GM19395 (cell line): ENCODE measurements around the gene UPK3A.

Experiments
- ATAC-seq: cut with Tn5 transposase; IDR thresholded peaks from one replicate; pipeline ENCODE4 v1.9.1; 2021; ENCODE audit warnings: mild to moderate bottlenecking, moderate library complexity; ENCODE audit not compliant: unreplicated experiment

Gene UPK3A

GRCh38 chr22:45308391-45308956, 23.7 kb downstream of the UPK3A start:
- ATAC-seq: no peak

- ATAC-seq: no peak
Measured at GRCh38 chr22:45308957-45309421, 24.2 kb downstream of the UPK3A start.

DNA sequence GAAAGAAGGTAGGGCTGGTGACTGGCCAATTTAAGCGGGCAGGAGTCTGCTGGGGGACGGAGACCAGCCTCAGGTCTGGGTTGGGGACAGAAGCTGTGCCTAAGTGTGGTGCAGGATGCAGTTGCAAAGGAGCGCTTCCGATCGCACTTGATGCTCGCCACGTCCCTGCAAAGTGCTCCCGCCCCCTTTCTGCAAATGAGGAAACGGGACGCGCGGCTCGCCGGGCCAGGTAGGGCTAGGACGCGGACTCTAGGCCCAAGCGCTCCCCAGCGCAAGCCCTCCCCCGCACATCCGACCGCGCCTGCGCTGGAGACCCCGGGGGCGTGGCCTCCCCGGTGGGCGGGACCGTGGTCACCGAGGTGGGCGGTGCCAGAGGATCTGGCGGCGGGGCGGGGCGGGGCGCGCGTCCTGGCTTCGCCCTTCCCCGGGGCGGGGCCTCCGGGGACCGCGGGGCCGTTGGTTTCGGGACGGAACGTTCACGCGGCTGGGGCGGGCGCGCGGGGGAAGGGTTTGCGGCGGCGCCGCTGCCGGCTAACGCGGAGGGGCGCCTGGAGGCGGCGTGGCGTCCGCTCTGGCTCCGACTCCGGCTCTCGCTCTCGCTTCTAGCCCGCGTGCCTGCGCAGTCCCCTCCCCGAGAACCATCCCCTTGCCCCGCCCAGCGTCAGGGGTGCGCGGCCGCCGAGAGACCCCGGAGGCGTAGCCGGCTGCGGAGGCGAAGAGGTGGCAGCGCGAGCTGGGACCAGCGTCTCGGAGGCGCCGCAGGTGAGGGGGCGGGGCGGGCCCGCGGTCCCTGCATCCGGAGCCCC, 24.9 kb downstream of the UPK3A start, which contains the start of gene FAM118A:
Gene FAM118A, plus strand, starts transcription at position 513 of the 806 bp plus-strand sequence. CDS start 12,446 bp downstream, outside the sequence.
- peak; percentile 74 for ATAC-seq

- ATAC-seq: no peak
Measured at GRCh38 chr22:45310331-45310976, 25.7 kb downstream of the UPK3A start.

DNA sequence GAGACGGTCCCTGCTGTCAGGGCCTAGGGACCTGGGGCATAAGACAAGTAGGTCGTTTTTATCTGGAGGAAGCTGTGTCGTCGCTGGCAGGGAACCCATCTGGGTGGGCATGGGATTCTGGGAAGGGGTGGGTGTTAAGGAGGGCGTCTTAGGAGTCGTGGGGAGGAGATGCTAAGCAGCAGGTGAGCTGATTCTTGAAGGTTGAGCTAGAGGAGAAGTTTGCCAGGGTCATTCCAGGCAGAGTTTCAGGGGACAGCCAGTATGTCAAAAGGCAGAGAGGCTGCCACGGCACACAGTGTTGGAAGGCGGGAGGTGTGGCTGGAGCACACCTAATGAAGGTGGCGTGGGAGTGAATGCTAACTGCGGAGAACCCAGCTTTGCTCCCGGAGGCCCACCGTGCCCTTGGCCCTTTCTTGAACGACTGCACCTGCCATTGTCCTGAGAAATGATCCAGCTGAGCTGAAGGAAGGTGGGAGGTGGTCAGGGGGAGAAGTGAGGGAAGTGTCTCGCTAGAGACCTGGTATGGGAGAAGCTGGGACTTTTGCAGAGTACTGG, 26.3 kb downstream of the UPK3A start:
- no peak for ATAC-seq

- ATAC-seq: no peak
Measured at GRCh38 chr22:45312415-45312814, 27.7 kb downstream of the UPK3A start.

- ATAC-seq: no peak
Measured at GRCh38 chr22:45312856-45313255, 28.1 kb downstream of the UPK3A start.

- ATAC-seq: no peak
Measured at GRCh38 chr22:45314054-45314721, 29.4 kb downstream of the UPK3A start.

DNA sequence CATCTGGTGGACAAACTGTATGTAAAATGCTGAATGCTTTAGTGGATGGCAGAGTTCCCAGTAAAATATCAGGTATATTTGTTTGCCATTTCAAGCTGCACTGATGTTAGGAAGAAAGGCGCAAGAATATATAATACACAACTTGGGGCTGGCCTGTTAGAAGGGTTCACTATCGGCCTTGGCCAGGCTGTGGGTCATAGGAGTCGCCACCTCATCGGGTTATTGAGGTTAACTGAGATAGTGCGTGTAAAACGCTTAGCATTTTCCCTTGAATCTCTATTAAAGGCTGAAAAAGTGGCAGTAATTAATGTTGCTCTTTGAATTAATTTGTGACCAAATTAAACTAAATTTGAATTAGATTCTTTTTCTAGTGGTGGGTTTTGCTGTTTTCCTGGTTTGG, 30.0 kb downstream of the UPK3A start:
- no peak for ATAC-seq

DNA sequence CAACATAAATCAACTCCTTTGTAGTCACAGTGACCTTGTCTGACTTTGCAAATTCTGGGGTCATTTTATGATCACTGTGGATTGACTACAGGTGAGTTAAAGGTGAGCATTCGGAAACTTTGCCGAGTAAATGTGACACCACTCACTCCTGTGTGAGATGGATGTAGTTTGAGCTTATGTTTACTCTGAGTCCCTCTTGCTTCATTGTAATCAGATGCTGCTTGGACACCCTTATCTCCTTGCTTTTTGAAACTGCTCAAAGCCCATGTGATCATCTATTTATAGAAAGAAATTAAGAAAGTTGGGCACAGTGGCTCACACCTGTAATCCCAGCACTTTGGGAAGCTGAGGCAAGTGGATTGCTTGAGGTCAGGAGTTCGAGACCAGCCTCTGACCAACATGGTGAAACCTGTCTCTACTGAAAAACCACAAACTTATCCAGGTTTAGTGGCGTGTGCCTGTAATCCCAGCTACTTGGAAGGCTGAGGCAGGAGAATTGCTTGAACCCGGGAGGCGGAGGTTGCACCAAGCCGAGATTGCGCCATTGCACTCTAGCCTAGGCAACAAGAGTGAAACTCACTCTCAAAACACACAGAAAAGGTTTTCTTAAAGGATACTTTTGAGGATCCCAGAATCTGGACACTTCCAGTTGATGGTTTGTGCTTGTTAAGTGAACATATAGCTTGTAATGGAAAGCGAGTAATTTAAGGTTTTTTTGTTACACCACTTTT, 32.2 kb downstream of the UPK3A start:
- no peak for ATAC-seq

- ATAC-seq: peak; percentile 24
Measured at GRCh38 chr22:45317551-45318167, 32.9 kb downstream of the UPK3A start.

GRCh38 chr22:45318168-45318557, 33.4 kb downstream of the UPK3A start:
- peak; percentile 48 for ATAC-seq

- ATAC-seq: peak; percentile 41
Measured at GRCh38 chr22:45318558-45319323, 34.0 kb downstream of the UPK3A start.

DNA sequence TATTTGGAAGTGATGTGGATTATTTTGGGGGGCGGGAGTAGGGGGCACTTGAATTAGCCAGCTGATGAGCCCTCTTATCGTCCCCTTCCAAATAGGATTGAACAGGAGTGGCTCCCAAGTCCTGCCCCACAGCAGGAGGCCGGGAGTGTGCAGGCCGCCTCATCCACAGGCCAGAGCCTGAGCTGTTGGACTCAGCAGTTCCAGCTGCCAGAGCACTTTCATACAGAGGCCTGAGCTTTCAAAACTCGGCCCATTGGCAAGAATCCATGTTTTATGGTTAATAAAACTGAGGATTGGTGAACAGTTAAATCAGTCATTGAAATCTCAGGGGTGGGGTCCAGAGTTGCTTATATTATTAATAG, 34.6 kb downstream of the UPK3A start:
- no peak for ATAC-seq

GRCh38 chr22:45320357-45320976, 35.7 kb downstream of the UPK3A start:
- ATAC-seq: no peak

DNA sequence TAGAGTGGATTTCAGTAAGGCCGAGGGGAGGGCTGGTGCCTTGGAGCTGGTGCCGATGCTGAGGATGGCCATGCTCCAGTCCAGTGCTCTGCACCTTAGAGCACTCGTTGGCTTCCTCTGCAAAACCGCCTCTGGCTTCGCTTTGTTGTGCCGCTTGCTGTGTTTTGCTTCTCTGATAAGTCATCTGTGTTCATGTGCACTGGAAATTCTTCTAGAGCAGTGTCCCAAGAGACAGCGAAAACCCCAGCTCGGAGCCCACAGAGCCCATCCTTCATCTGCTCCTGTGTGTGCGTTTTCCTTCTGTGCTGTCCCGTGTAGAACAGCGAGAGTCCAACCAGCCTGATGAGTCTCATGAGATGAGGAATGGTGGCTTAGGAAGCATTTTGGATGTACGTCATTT, 37.1 kb downstream of the UPK3A start:
- no peak for ATAC-seq

GRCh38 chr22:45322873-45323525, 38.2 kb downstream of the UPK3A start:
- ATAC-seq: no peak

DNA sequence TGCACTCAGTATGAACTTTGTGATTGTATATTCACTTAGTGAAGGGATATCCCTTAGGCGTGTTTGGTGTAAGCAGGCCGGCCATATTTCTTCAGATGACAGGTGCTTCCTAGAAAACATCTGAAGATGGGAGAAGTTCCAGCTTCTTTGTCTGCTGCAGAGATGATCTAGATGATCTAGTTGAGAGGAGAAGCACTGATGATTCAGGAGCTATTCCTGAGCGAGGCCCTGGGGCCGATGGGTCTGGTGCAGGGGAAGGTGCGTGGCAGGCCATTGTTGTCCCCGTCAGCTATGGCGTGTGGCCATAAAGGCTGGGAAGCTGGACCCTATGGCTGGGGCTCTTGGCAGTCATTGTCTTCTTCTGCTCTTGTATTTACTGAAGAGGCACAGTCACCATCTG, 38.9 kb downstream of the UPK3A start:
- no peak for ATAC-seq
